GM18951 (cell line): ENCODE results near the gene SGPP2.

Experiments
- POLR2A ChIP-seq: IDR thresholded peaks from 4 replicates; pipeline ENCODE4 v1.6.1; 2011; ENCODE audit warnings: mild to moderate bottlenecking; ENCODE audit not compliant: insufficient read length, insufficient read depth; ENCODE audit errors: extremely low read depth
- in situ Hi-C: fragments of 300-500 bp; cut with MboI; formaldehyde crosslinking; loops from one replicate; pipeline ENCODE4 v1.12.0; 2022; ENCODE audit warnings: low sequenced_read_pairs, mixed read lengths, inconsistent platforms; ENCODE audit not compliant: unreplicated experiment

Gene SGPP2

GRCh38 chr2:222470802-222471468 lies 46.6 kb downstream of the SGPP2 start:
- in situ Hi-C loops = no loop called here
- TF ChIP-seq POLR2A = no peak

GRCh38 chr2:222477962-222478608 lies 53.7 kb downstream of the SGPP2 start:
- no peak for TF ChIP-seq POLR2A
- in situ Hi-C loops = no loop called here

GRCh38 chr2:222479859-222480258 lies 55.5 kb downstream of the SGPP2 start:
- no peak for TF ChIP-seq POLR2A

GRCh38 chr2:222480497-222480896 lies 56.2 kb downstream of the SGPP2 start:
- in situ Hi-C loops = no loop called here
- no peak for TF ChIP-seq POLR2A

More at GRCh38 chr2:222479859-222480258, 55.5 kb downstream of the SGPP2 start:
- in situ Hi-C loops = no loop called here

- in situ Hi-C loops = no loop called here
- no peak for TF ChIP-seq POLR2A
These were observed 57.6 kb downstream of the SGPP2 start for GRCh38 chr2:222481941-222482340.

- no peak for TF ChIP-seq POLR2A
- in situ Hi-C loops = no loop called here
These were observed 59.2 kb downstream of the SGPP2 start for GRCh38 chr2:222483513-222484039.

- in situ Hi-C loops = no loop called here
- no peak for TF ChIP-seq POLR2A
These were observed 61.2 kb downstream of the SGPP2 start for GRCh38 chr2:222485367-222486211.

GRCh38 chr2:222490131-222490530 lies 65.8 kb downstream of the SGPP2 start:
- in situ Hi-C loops = no loop called here
- no peak for TF ChIP-seq POLR2A

- in situ Hi-C loops = no loop called here
These were observed 68.3 kb downstream of the SGPP2 start for GRCh38 chr2:222492683-222493082.

GRCh38 chr2:222494104-222494739 lies 69.9 kb downstream of the SGPP2 start:
- TF ChIP-seq POLR2A = no peak
- in situ Hi-C loops = no loop called here

More at GRCh38 chr2:222492683-222493082, 68.3 kb downstream of the SGPP2 start:
- TF ChIP-seq POLR2A = no peak

- in situ Hi-C loops = no loop called here
- TF ChIP-seq POLR2A = no peak
These were observed 71.0 kb downstream of the SGPP2 start for GRCh38 chr2:222495388-222495787.

GRCh38 chr2:222499226-222499625 lies 74.9 kb downstream of the SGPP2 start:
- TF ChIP-seq POLR2A = no peak
- in situ Hi-C loops = no loop called here

- no peak for TF ChIP-seq POLR2A
- in situ Hi-C loops = no loop called here
These were observed 79.8 kb downstream of the SGPP2 start for GRCh38 chr2:222504191-222504590.

- no peak for TF ChIP-seq POLR2A
- in situ Hi-C loops = no loop called here
These were observed 80.4 kb downstream of the SGPP2 start for GRCh38 chr2:222504719-222505118.
